Measurements from ENCODE around the gene SMG5.
A peak's percentile ranks its signal among the peaks of the same experiment; 100 is the strongest.

SMG5 gene

GRCh38 chr1:156214024-156214748, 68.4 kb downstream of the SMG5 start:
- DNase-seq (ENCODE audit: low read depth in 1 of 2, low spot score in 1 of 2), result no peak

DNA sequence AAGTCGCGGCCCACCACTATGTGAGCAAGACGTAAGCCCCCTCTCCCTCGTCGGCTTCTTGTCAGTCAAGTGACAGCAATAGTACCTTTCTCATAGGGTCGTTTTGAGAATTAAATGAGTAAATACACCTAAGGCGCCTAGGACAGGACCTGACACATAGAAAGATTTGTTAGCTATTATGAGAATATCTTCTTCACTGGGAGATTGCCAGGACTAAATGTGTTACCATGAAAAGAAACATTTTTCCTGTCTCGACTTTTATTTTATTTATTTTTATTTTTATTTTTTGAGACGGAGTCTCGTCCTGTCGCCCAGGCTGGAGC, 69.0 kb downstream of the SMG5 start:
- DNase-seq (ENCODE audit: low read depth in 1 of 2, low spot score in 1 of 2), result no peak

DNA sequence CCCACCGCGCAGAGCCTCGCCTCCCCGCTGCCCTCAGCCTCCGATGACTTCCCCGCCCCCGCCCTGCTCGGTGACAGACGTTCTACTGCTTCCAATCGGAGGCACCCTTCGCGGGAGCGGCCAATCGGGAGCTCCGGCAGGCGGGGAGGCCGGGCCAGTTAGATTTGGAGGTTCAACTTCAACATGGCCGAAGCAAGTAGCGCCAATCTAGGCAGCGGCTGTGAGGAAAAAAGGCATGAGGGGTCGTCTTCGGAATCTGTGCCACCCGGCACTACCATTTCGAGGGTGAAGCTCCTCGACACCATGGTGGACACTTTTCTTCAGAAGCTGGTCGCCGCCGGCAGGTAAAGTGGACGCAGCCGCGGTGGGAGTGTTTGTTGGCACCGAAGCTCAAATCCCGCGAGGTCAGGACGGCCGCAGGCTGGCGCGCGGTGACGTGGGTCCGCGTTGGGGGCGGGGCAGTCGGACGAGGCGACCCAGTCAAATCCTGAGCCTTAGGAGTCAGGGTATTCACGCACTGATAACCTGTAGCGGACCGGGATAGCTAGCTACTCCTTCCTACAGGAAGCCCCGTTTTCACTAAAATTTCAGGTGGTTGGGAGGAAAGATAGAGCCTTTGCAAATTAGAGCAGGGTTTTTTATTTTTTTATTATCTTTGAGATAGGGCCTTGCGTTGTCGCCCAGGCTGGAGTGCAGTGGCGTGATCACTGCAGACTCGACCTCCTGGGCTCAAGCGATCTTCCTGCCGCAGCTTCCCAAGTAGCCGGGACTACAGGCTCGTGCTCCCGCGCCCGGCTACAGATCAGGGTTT, 69.6 kb downstream of the SMG5 start, which contains the start of gene PMF1:
Gene PMF1, plus strand, starts transcription at position 175 of the 811 bp plus-strand sequence. Its CDS starts 9 bp downstream, at position 184.
- DNase-seq (ENCODE audit: low read depth in 1 of 2, low spot score in 1 of 2), result peak; percentile 91 to 92

DNA sequence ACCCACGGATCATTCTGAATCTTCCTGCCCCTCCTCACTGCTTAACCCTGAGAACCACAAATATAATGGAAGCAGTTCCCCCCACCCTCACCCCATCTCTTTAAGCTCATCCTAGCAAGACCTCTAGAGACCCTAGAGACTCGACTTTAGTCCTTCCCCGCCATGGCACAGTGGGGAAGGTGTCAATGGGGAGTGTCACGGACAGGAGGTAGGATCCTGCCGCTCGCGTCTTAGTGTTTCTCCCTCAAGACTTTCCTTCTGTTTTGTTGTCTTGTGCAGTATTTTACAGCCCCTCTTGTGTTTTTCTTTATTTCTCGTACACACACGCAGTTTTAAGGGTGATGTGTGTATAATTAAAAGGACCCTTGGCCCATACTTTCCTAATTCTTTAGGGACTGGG, 70.5 kb downstream of the SMG5 start:
- no peak for DNase-seq (ENCODE audit: low read depth in 1 of 2, low spot score in 1 of 2)

GRCh38 chr1:156211243-156211642, 71.4 kb downstream of the SMG5 start:
- no peak for DNase-seq (ENCODE audit: low read depth in 1 of 2, low spot score in 1 of 2)

GRCh38 chr1:156204686-156205085, 77.9 kb downstream of the SMG5 start:
- no peak for DNase-seq (ENCODE audit: low read depth in 1 of 2, low spot score in 1 of 2)

- DNase-seq (ENCODE audit: low read depth in 1 of 2, low spot score in 1 of 2), result no peak
Measured at GRCh38 chr1:156203331-156203730, 79.3 kb downstream of the SMG5 start.

DNA sequence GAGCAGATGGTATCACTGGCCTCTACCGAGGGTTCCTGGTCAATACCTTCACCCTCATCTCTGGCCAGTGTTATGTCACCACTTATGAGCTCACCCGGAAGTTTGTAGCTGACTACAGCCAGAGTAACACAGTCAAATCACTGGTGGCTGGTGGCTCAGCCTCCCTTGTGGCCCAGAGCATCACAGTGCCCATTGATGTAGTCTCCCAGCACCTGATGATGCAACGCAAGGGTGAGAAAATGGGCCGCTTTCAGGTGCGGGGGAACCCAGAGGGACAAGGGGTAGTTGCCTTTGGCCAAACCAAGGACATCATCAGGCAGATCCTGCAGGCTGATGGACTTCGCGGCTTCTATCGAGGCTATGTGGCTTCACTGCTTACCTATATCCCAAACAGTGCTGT, 82.6 kb downstream of the SMG5 start:
- no peak for DNase-seq (ENCODE audit: low read depth in 1 of 2, low spot score in 1 of 2)

Measured in activated T-helper 1 cell treated with anti-CD3 and anti-CD28 coated beads, Interleukin-2, amount 50 U/mL, for 16 hours (primary cell).